Astrocyte (in vitro differentiated cells and primary cell): Measurements from ENCODE around the gene SHISA8. TPM values are rescaled to one million over a fixed set of nuclear protein-coding genes. Genes with fewer than 3 reads are reported as not detected.
A peak's percentile ranks its signal among the peaks of the same experiment; 100 is the strongest.

Experiments used
- DNase-seq: peaks from one replicate; pipeline ENCODE4 v3.0.0-alpha.2; 2010; ENCODE audit warnings: low read depth
- FAIRE-seq: peaks from 2 replicates; lab custom pipeline; 2011; peaks lifted over from hg19 to GRCh38; lab: Jason Lieb, UNC
- H2AFZ ChIP-seq: 2 replicates; pipeline ENCODE4 v1.6.0; 2012; ENCODE audit warnings: low read depth, low read length, inconsistent platforms
- H3K27ac ChIP-seq: 2 replicates; pipeline ENCODE4 v1.5.1; 2011; ENCODE audit warnings: low read depth, low read length, inconsistent platforms
- H3K27me3 ChIP-seq: 2 replicates; pipeline ENCODE4 v1.6.0; 2011; ENCODE audit warnings: low read length, inconsistent platforms; ENCODE audit not compliant: insufficient read depth
- H3K36me3 ChIP-seq: 2 replicates; pipeline ENCODE4 v1.5.1; 2011; ENCODE audit warnings: low read length, inconsistent platforms; ENCODE audit not compliant: insufficient read depth
- H3K4me1 ChIP-seq: 2 replicates; pipeline ENCODE4 v1.5.1; 2011; ENCODE audit warnings: low read length, inconsistent platforms; ENCODE audit not compliant: insufficient read depth
- H3K4me2 ChIP-seq: 2 replicates; pipeline ENCODE4 v1.6.0; 2012; ENCODE audit warnings: low read length, inconsistent platforms
- H3K4me3 ChIP-seq: 2 replicates; pipeline ENCODE4 v1.5.1; 2011; ENCODE audit warnings: low read depth, mild to moderate bottlenecking, low read length, inconsistent platforms; ENCODE audit not compliant: insufficient read depth
- H3K79me2 ChIP-seq: 2 replicates; pipeline ENCODE4 v1.6.0; 2012; ENCODE audit warnings: mild to moderate bottlenecking, low read length, inconsistent platforms; ENCODE audit not compliant: insufficient read depth
- H3K9ac ChIP-seq: 2 replicates; pipeline ENCODE4 v1.6.0; 2012; ENCODE audit warnings: mild to moderate bottlenecking, low read length, inconsistent platforms
- H3K9me3 ChIP-seq: 2 replicates; pipeline ENCODE4 v1.5.1; 2012; ENCODE audit warnings: low read depth, mild to moderate bottlenecking, low read length, inconsistent platforms; ENCODE audit not compliant: insufficient read depth
- H4K20me1 ChIP-seq: 2 replicates; pipeline ENCODE4 v1.6.0; 2012; ENCODE audit warnings: low read length, inconsistent platforms; ENCODE audit not compliant: insufficient read depth
- H3K27ac Mint-ChIP-seq: one replicate; pipeline ENCODE4 v1.8.0; 2021; ENCODE audit warnings: mild to moderate bottlenecking, mixed read lengths; ENCODE audit not compliant: unreplicated experiment
- H3K27me3 Mint-ChIP-seq: one replicate; pipeline ENCODE4 v1.8.0; 2021; ENCODE audit warnings: low read depth, mixed read lengths; ENCODE audit not compliant: unreplicated experiment
- H3K36me3 Mint-ChIP-seq: one replicate; pipeline ENCODE4 v1.8.0; 2021; ENCODE audit warnings: low read depth, mixed read lengths; ENCODE audit not compliant: unreplicated experiment
- H3K4me1 Mint-ChIP-seq: one replicate; pipeline ENCODE4 v1.8.0; 2021; ENCODE audit warnings: low read depth, mixed read lengths; ENCODE audit not compliant: unreplicated experiment
- H3K4me3 Mint-ChIP-seq: one replicate; pipeline ENCODE4 v1.8.0; 2021; ENCODE audit warnings: mild to moderate bottlenecking, moderate library complexity, mixed read lengths; ENCODE audit not compliant: unreplicated experiment
- H3K9me3 Mint-ChIP-seq: one replicate; pipeline ENCODE4 v1.8.0; 2021; ENCODE audit warnings: mild to moderate bottlenecking, mixed read lengths; ENCODE audit not compliant: unreplicated experiment
- EZH2 ChIP-seq: IDR thresholded peaks from 2 replicates; pipeline ENCODE4 v1.6.1; 2012; ENCODE audit warnings: mild to moderate bottlenecking, low read length, inconsistent platforms; ENCODE audit not compliant: insufficient read depth
- total RNA-seq: library from RNA; stranded (reverse); gene quantifications from 2 replicates; pipeline ENCODE4 v1.2.1, GENCODE V29; 2021
- TF ChIP-seq, protein P1 (sequence below): IDR thresholded peaks from 2 replicates; pipeline ENCODE4 v1.5.1; 2011; ENCODE audit warnings: low read depth, mild to moderate bottlenecking, inconsistent platforms, low read length, moderate library complexity; ENCODE audit not compliant: insufficient read depth

The SHISA8 gene
- total RNA-seq, 1 donor from 2014 or later: not detected

- peaks cover 57% of the 10 kb centered on the region for H3K27me3 ChIP-seq
- Mint-ChIP-seq H3K4me1 (no peaks in the 10 kb centered on the region), H3K27me3 (peaks cover 46% of the 10 kb centered on the region), H3K9me3 (peaks cover 2% of the 10 kb centered on the region), H3K36me3 (peaks cover 2% of the 10 kb centered on the region), H3K4me3 (no peak overlapping the region), H3K27ac (peak overlapping the region; percentile 50)
- no peaks in the 10 kb centered on the region for H3K36me3 ChIP-seq
- TF ChIP-seq EZH2: no peak
- TF ChIP-seq, protein P1, sequence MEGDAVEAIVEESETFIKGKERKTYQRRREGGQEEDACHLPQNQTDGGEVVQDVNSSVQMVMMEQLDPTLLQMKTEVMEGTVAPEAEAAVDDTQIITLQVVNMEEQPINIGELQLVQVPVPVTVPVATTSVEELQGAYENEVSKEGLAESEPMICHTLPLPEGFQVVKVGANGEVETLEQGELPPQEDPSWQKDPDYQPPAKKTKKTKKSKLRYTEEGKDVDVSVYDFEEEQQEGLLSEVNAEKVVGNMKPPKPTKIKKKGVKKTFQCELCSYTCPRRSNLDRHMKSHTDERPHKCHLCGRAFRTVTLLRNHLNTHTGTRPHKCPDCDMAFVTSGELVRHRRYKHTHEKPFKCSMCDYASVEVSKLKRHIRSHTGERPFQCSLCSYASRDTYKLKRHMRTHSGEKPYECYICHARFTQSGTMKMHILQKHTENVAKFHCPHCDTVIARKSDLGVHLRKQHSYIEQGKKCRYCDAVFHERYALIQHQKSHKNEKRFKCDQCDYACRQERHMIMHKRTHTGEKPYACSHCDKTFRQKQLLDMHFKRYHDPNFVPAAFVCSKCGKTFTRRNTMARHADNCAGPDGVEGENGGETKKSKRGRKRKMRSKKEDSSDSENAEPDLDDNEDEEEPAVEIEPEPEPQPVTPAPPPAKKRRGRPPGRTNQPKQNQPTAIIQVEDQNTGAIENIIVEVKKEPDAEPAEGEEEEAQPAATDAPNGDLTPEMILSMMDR: no peak
- peaks cover 15% of the 10 kb centered on the region for H3K4me1 ChIP-seq
- no peak for FAIRE-seq
- no peak overlapping the region for H3K27ac ChIP-seq
- H3K9ac ChIP-seq: no peak overlapping the region
- no peaks in the 10 kb centered on the region for H3K9me3 ChIP-seq
- DNase-seq: no peak
- H3K4me3 ChIP-seq: no peak overlapping the region
- H3K79me2 ChIP-seq: no peaks in the 10 kb centered on the region
- H2AFZ ChIP-seq: no peak overlapping the region
- no peak overlapping the region for H3K4me2 ChIP-seq
- H4K20me1 ChIP-seq: peaks cover 47% of the 10 kb centered on the region
Observed at GRCh38 chr22:41912338-41913039, 2.4 kb downstream of the SHISA8 start.

DNA sequence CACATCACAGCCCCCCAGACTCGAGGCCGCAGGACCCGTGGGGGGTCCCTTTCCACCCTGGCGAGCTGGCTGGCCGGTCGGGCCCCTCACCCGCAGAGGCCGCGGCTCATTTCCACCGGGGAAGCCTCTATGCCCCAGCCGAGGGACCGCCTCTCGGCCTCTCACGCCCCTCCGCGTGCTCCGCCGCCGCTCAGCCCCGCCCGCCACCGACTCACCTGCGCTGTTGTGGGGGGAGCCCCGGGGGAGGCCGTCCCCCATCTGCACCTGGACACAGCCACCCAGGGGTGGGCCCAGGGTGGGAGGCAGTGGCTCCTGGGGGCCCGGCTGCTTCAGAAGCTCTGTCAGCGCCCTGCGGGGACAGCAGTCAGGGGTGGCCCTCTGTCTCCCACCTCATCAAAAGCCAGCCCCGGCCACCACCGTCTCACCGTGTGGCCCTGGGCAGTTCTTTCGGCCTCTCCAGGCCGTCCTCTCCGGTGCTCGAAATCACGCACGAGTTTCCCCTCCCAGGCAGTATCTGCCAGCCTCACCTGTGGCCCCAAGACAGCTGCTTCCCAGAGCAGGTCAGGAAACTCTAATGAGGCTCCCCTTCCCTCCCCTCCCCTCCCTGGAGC is 3.8 kb downstream of the SHISA8 start:
- H3K36me3 Mint-ChIP-seq: peaks cover 3% of the 10 kb centered on the region

More for the DNA sequence above, 3.8 kb downstream of the SHISA8 start:
- Histone ChIP-seq H2AFZ (no peak overlapping the region), H3K4me2 (peak overlapping the region; percentile 75), H3K9ac (no peak overlapping the region), H3K9me3 (no peaks in the 10 kb centered on the region), H3K4me1 (peaks cover 16% of the 10 kb centered on the region), H4K20me1 (peaks cover 57% of the 10 kb centered on the region), H3K4me3 (no peak overlapping the region), H3K79me2 (no peaks in the 10 kb centered on the region), H3K36me3 (no peaks in the 10 kb centered on the region), H3K27me3 (peaks cover 45% of the 10 kb centered on the region), H3K27ac (no peak overlapping the region)
- no peaks in the 10 kb centered on the region for H3K4me1 Mint-ChIP-seq
- DNase-seq: no peak
- no peak overlapping the region for H3K4me3 Mint-ChIP-seq
- H3K9me3 Mint-ChIP-seq: peaks cover 2% of the 10 kb centered on the region
- TF ChIP-seq EZH2: peak; percentile 95
- TF ChIP-seq, protein P1: no peak
- H3K27ac Mint-ChIP-seq: no peak overlapping the region
- no peak for FAIRE-seq
- H3K27me3 Mint-ChIP-seq: peaks cover 35% of the 10 kb centered on the region
